HG02870 (cell line): ENCODE results near the gene PSME2.
A peak's percentile ranks its signal among the peaks of the same experiment; 100 is the strongest.

ENCODE experiments used
- ATAC-seq: cut with Tn5 transposase; IDR thresholded peaks from one replicate; pipeline ENCODE4 v1.9.1; 2021; ENCODE audit warnings: mild to moderate bottlenecking, moderate library complexity; ENCODE audit not compliant: unreplicated experiment

Gene PSME2

GRCh38 chr14:24095271-24096068, 50.9 kb downstream of the PSME2 start:
- peak; percentile 76 for ATAC-seq

- ATAC-seq = peak; percentile 1
Observed at GRCh38 chr14:24094841-24095270, 51.6 kb downstream of the PSME2 start.

GRCh38 chr14:24093901-24094840, 52.2 kb downstream of the PSME2 start, which contains the start of gene PCK2:
PCK2 (plus strand) TSS chr14:24094311; CDS start chr14:24094406, 95 bp downstream.
- ATAC-seq = peak; percentile 33
